SK-N-SH (cell line): ENCODE results near the gene FADS2. TPM values are rescaled to one million over a fixed set of nuclear protein-coding genes. Genes with fewer than 3 reads are reported as not detected.

Experiments
- CTCF ChIA-PET: fragments of 300-600, 350-600 bp; formaldehyde crosslinking; extraction: SDS; loops from one replicate; lab custom pipeline; 2021; lab: Yijun Ruan, JAX
- POLR2A ChIA-PET: fragments of 350-600 bp; sonication (Branson Sonifier 250); formaldehyde crosslinking; extraction: SDS; loops from one replicate; lab custom pipeline; 2020; ENCODE audit warnings: antibody characterized with exemption, inconsistent platforms; lab: Yijun Ruan, JAX
- DNase-seq: peaks from one replicate; pipeline ENCODE4 v3.0.0; 2012
- H2AFZ ChIP-seq: fragments of 200-600 bp; sonication (generic); 2 replicates; pipeline ENCODE4 v1.8.1; 2016; ENCODE audit warnings: antibody characterized with exemption, mild to moderate bottlenecking, low read depth
- H3F3A ChIP-seq: fragments of 200-600 bp; sonication (generic); replicated peaks from 2 replicates; pipeline ENCODE3; 2016; ENCODE audit warnings: antibody characterized with exemption, mild to moderate bottlenecking; ENCODE audit not compliant: insufficient read depth
- H3K27ac ChIP-seq, 2 experiments: fragments of 200-500 bp in 1 of 2; fragments of 200-600 bp in 1 of 2; sonication (Bioruptor generic) in 1 of 2; sonication (generic), shearing (Covaris generic) in 1 of 2; 2 replicates each; pipeline versions ENCODE4 v1.5.1 to v1.6.1; 2014 to 2016; ENCODE audit warnings: low read depth in 2 of 2, inconsistent platforms in 1 of 2, low read length in 1 of 2, mild to moderate bottlenecking in 1 of 2, mixed read lengths in 1 of 2
- H3K27me3 ChIP-seq: fragments of 200-600 bp; sonication (generic), shearing (Covaris generic); 2 replicates; pipeline ENCODE4 v1.6.1; 2016; ENCODE audit warnings: mixed run types; ENCODE audit not compliant: insufficient read depth
- H3K36me3 ChIP-seq, 2 experiments: fragments of 200-500 bp in 1 of 2; fragments of 200-600 bp in 1 of 2; sonication (Bioruptor generic) in 1 of 2; sonication (generic) in 1 of 2; replicated peaks in 1 of 2; 2 replicates each; pipeline versions ENCODE3 to v1.5.1; 2014 to 2016; ENCODE audit warnings: low read length in 1 of 2, mild to moderate bottlenecking in 1 of 2; ENCODE audit not compliant: insufficient read depth in 2 of 2, control insufficient read depth in 1 of 2
- H3K4me1 ChIP-seq, 2 experiments: fragments of 200-500 bp in 1 of 2; fragments of 200-600 bp in 1 of 2; sonication (Bioruptor generic) in 1 of 2; sonication (generic), shearing (Covaris generic) in 1 of 2; 2 replicates each; pipeline versions ENCODE4 v1.5.1 to v1.6.1; 2014 to 2016; ENCODE audit warnings: low read depth in 1 of 2, low read length in 1 of 2, mixed run types in 1 of 2; ENCODE audit not compliant: insufficient read depth in 2 of 2, control insufficient read depth in 1 of 2
- H3K4me2 ChIP-seq: fragments of 200-600 bp; sonication (generic), shearing (Covaris generic); 2 replicates; pipeline ENCODE4 v1.6.1; 2017; ENCODE audit warnings: mixed run types
- H3K4me3 ChIP-seq, 2 experiments: fragments of 200-500 bp in 1 of 2; fragments of 200-600 bp in 1 of 2; sonication (Bioruptor generic) in 1 of 2; sonication (generic), shearing (Covaris generic) in 1 of 2; 2 replicates each; pipeline versions ENCODE4 v1.5.1 to v1.8.1; 2014 to 2016; ENCODE audit warnings: low read depth in 2 of 2, inconsistent platforms in 1 of 2, low read length in 1 of 2, mild to moderate bottlenecking in 1 of 2, mixed read lengths in 1 of 2, moderate library complexity in 1 of 2
- H3K79me2 ChIP-seq: fragments of 200-600 bp; sonication (generic); 2 replicates; pipeline ENCODE4 v1.8.1; 2017; ENCODE audit warnings: mild to moderate bottlenecking; ENCODE audit not compliant: insufficient read depth
- H3K9ac ChIP-seq: fragments of 200-600 bp; sonication (generic); 2 replicates; pipeline ENCODE4 v1.6.1; 2017; ENCODE audit warnings: mixed run types
- H3K9me2 ChIP-seq: fragments of 200-600 bp; sonication (generic); 2 replicates; pipeline ENCODE4 v1.6.1; 2017; ENCODE audit warnings: mixed run types
- H3K9me3 ChIP-seq: fragments of 200-600 bp; sonication (generic); 2 replicates; pipeline ENCODE4 v1.6.1; 2017; ENCODE audit warnings: mixed run types, mild to moderate bottlenecking, moderate library complexity
- H4K20me1 ChIP-seq: fragments of 200-600 bp; sonication (generic); 2 replicates; pipeline ENCODE4 v1.6.1; 2017; ENCODE audit warnings: mild to moderate bottlenecking, mixed run types; ENCODE audit not compliant: insufficient read depth
- CHD2 ChIP-seq: fragments of 150-350 bp; IDR thresholded peaks from 2 replicates; pipeline ENCODE4 v1.6.1; 2018; ENCODE audit warnings: low read length; ENCODE audit not compliant: partially characterized antibody
- FOXJ3 ChIP-seq: sonication (generic); formaldehyde crosslinking; IDR thresholded peaks from 2 replicates; pipeline ENCODE4 v1.5.1; 2020; ENCODE audit warnings: mild to moderate bottlenecking, missing genetic modification reagents
- FOXM1 ChIP-seq: IDR thresholded peaks from 2 replicates; pipeline ENCODE4 v1.4.0; 2012; ENCODE audit warnings: low read depth, mild to moderate bottlenecking
- MEF2A ChIP-seq: IDR thresholded peaks from 2 replicates; pipeline ENCODE4 v1.4.0; 2012; ENCODE audit warnings: low read depth, borderline replicate concordance
- NRF1 ChIP-seq: IDR thresholded peaks from 2 replicates; pipeline ENCODE4 v1.6.1; 2012; ENCODE audit warnings: low read depth, mild to moderate bottlenecking, low read length
- POLR2AphosphoS5 ChIP-seq: IDR thresholded peaks from 2 replicates; pipeline ENCODE4 v1.6.1; 2012; ENCODE audit warnings: low read depth, low read length
- RAD21 ChIP-seq: IDR thresholded peaks from 2 replicates; pipeline ENCODE4 v1.6.1; 2012; ENCODE audit warnings: mild to moderate bottlenecking, low read length
- TCF12 ChIP-seq: IDR thresholded peaks from 2 replicates; pipeline ENCODE4 v1.4.0; 2012
- WGBS: methylation state at CpG from one replicate; pipeline ENCODE4 v1.1.6; 2017; ENCODE audit warnings: low lambda C conversion rate; 5-methylcytosine and 5-hydroxymethylcytosine counted together
- polyA plus RNA-seq, 3 experiments: library from polyadenylated mRNA; depleted of rRNA; stranded (reverse); fragments of >200 nt; gene quantifications; 2 replicates each; pipeline ENCODE4 v1.2.3, GENCODE V29; 2012
- TF ChIP-seq, protein P1 (sequence below): IDR thresholded peaks from 2 replicates; pipeline ENCODE4 v1.6.1; 2012; ENCODE audit warnings: mild to moderate bottlenecking, low read depth, low read length, moderate library complexity

FADS2 gene
- polyA plus RNA-seq, 1 of the 3 experiments (the other 2 are of a cell fraction): 67.8 TPM

DNA sequence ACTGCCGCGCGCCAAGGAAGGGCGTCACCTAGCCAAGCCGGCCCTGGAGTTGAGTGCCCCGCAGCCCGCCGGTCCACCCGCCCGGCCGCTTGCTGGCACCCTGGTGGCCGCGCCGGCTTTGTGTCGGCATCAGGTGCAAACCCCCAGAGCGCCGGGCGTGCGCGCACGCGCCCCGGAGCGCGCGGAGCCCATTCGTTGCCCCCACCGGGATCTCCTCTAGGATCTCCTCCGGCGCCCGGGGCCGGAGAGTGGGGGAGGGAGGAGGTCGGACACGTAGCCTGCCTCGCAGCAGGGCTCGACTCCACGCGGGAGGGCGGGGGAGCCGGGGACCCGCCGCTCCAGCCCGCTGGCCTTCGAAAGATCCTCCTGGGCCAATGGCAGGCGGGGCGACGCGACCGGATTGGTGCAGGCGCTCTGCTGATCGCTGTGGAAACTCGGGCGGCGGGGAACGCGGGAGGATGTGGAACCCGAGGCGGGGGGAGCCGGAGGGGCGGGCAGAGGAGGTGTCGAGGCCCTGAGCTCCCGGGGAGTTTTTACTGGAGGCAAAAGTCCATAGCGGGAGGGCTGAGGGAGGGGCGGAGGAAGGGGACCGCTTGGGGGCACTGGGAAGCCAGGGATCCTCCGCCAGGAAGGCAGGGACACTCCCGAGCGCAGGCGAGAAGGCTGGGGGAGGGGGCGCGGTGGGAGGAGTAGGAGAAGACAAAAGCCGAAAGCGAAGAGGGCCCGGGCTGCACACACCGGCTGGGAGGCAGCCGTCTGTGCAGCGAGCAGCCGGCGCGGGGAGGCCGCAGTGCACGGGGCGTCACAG is at the start of gene FADS2 (continued):
- TF ChIP-seq NRF1 (peak; percentile 51), TCF12 (0 out of 2 replicates have a peak, but pooled peaks have one; percentile 18), RAD21 (no peak), FOXM1 (0 out of 2 replicates have a peak, but pooled peaks have one; percentile 19), MEF2A (no peak), CHD2 (peak; percentile 60), FOXJ3 (CRISPR knock-in tag) (no peak; the same call in 1 of the 2 replicates), POLR2AphosphoS5 (peak; percentile 86)
- TF ChIP-seq, protein P1, sequence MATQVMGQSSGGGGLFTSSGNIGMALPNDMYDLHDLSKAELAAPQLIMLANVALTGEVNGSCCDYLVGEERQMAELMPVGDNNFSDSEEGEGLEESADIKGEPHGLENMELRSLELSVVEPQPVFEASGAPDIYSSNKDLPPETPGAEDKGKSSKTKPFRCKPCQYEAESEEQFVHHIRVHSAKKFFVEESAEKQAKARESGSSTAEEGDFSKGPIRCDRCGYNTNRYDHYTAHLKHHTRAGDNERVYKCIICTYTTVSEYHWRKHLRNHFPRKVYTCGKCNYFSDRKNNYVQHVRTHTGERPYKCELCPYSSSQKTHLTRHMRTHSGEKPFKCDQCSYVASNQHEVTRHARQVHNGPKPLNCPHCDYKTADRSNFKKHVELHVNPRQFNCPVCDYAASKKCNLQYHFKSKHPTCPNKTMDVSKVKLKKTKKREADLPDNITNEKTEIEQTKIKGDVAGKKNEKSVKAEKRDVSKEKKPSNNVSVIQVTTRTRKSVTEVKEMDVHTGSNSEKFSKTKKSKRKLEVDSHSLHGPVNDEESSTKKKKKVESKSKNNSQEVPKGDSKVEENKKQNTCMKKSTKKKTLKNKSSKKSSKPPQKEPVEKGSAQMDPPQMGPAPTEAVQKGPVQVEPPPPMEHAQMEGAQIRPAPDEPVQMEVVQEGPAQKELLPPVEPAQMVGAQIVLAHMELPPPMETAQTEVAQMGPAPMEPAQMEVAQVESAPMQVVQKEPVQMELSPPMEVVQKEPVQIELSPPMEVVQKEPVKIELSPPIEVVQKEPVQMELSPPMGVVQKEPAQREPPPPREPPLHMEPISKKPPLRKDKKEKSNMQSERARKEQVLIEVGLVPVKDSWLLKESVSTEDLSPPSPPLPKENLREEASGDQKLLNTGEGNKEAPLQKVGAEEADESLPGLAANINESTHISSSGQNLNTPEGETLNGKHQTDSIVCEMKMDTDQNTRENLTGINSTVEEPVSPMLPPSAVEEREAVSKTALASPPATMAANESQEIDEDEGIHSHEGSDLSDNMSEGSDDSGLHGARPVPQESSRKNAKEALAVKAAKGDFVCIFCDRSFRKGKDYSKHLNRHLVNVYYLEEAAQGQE: 0 out of 2 replicates have a peak, but pooled peaks have one; percentile 5

DNA sequence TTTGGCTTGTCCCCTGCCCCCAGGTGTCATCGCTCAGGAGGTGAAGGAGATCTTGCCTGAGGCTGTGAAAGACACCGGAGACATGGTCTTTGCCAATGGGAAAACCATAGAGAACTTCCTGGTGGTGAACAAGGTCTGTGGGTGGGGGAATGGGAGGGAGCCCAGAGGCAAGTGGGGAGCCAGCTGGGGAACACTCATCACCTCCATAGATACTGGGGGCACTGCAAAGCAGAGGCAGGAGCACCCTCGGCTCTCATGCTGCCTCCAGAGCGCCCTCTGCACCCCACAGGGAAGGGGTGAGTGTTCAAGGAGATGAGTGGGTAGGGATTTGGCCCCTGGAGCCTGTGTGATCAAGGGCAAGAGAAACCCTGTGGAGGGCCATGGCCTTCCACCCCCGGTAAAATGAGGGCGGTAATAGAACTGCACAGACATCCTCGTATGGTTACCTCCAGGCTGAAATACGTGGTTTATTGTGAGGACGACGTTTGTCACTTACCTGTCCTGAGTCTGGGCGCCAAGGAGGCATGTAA is 49.7 kb upstream of the FADS2 start:
- Histone ChIP-seq H3K27me3 (no peaks in the 10 kb centered on the region), H4K20me1 (no peaks in the 10 kb centered on the region), H3K9ac (no peak overlapping the region), H3K36me3 (no peaks in the 10 kb centered on the region), H3K9me3 (no peaks in the 10 kb centered on the region), H3K4me1 (peaks cover 0 to 35% of the 10 kb centered on the region in 2 experiments; a peak in 1 of 4 replicates), H3K79me2 (no peaks in the 10 kb centered on the region), H3F3A (no peaks in the 10 kb centered on the region), H3K27ac (no peak overlapping the region), H3K9me2 (no peaks in the 10 kb centered on the region), H2AFZ (no peak overlapping the region), H3K4me2 (no peak overlapping the region), H3K4me3 (no peak overlapping the region)
- no peak for DNase-seq
- ChIA-PET POLR2A (no interaction called here), CTCF (interaction anchor here (0.8 to 5.6 kb wide), 6 partner anchors 9 to 304 kb away, joined by 3 to 78 read pairs (median 4); no protein-coding TSS in a partner anchor)
- 89% methylated on average over 9 of the region's 11 CpGs for WGBS
- TF ChIP-seq RAD21: no peak
